GM21529 (cell line): ENCODE data around the gene SUN1.
"Not testable (repeated sequence)": the region's sequence is repeated elsewhere in the genome, so short reads cannot be mapped to it uniquely, and the experiment has no call there.

ENCODE experiments used
- ATAC-seq: cut with Tn5 transposase; IDR thresholded peaks from one replicate; pipeline ENCODE4 v1.9.1; 2021; ENCODE audit not compliant: unreplicated experiment

Gene SUN1

GRCh38 chr7:833601-834258 is 1.5 kb downstream of the SUN1 start:
- no peak for ATAC-seq

GRCh38 chr7:834277-834676 is 2.0 kb downstream of the SUN1 start:
- ATAC-seq: no peak

GRCh38 chr7:835021-835420 is 2.7 kb downstream of the SUN1 start:
- ATAC-seq: no peak

- no peak for ATAC-seq
Observed at GRCh38 chr7:835485-836401, 3.5 kb downstream of the SUN1 start.

GRCh38 chr7:836429-836828 is 4.2 kb downstream of the SUN1 start:
- ATAC-seq: no peak

GRCh38 chr7:837001-837400 is 4.7 kb downstream of the SUN1 start:
- ATAC-seq: no peak

- ATAC-seq: no peak
Observed at GRCh38 chr7:840001-840600, 7.8 kb downstream of the SUN1 start.

GRCh38 chr7:841943-842342 is 9.7 kb downstream of the SUN1 start:
- ATAC-seq: no peak

GRCh38 chr7:842431-843031 is 10.3 kb downstream of the SUN1 start:
- ATAC-seq: no peak

- ATAC-seq: no peak
Observed at GRCh38 chr7:843230-843629, 11.0 kb downstream of the SUN1 start.

GRCh38 chr7:844043-844442 is 11.8 kb downstream of the SUN1 start:
- no peak for ATAC-seq

- no peak for ATAC-seq
Observed at GRCh38 chr7:844514-844913, 12.2 kb downstream of the SUN1 start.

- no peak for ATAC-seq
Observed at GRCh38 chr7:845091-845490, 12.8 kb downstream of the SUN1 start.

GRCh38 chr7:845731-846130 is 13.5 kb downstream of the SUN1 start:
- ATAC-seq: no peak

GRCh38 chr7:846958-847650 is 14.8 kb downstream of the SUN1 start:
- not testable (repeated sequence) for ATAC-seq

GRCh38 chr7:847728-848127 is 15.5 kb downstream of the SUN1 start:
- not testable (repeated sequence) for ATAC-seq

GRCh38 chr7:849145-849544 is 16.9 kb downstream of the SUN1 start:
- no peak for ATAC-seq

GRCh38 chr7:849781-850180 is 17.5 kb downstream of the SUN1 start:
- no peak for ATAC-seq

- ATAC-seq: no peak
Observed at GRCh38 chr7:851204-851603, 18.9 kb downstream of the SUN1 start.

- no peak for ATAC-seq
Observed at GRCh38 chr7:853366-854117, 21.3 kb downstream of the SUN1 start.
